Caco-2 (cell line): ENCODE measurements around the gene FBXW9. TPM values are rescaled to one million over a fixed set of nuclear protein-coding genes. Genes with fewer than 3 reads are reported as not detected.
A peak's percentile ranks its signal among the peaks of the same experiment; 100 is the strongest.
"Not testable (repeated sequence)": the region's sequence is repeated elsewhere in the genome, so short reads cannot be mapped to it uniquely, and the experiment has no call there.

Experiments used
- BruUV-seq: library from RNA; stranded (reverse); fragments of 400-500 nt; replicated peaks from 2 replicates; lab custom pipeline; 2021; lab: Mats Ljungman, UMichigan
- CTCF ChIA-PET: fragments of 300-600 bp; sonication (Branson Sonifier 250); formaldehyde crosslinking; loops from one replicate; lab custom pipeline; 2022; ENCODE audit warnings: antibody characterized with exemption; lab: Charles Lee
- POLR2A ChIA-PET: fragments of 300-600 bp; sonication (Branson Sonifier 250); formaldehyde crosslinking; loops from one replicate; lab custom pipeline; 2022; ENCODE audit warnings: antibody characterized with exemption; lab: Charles Lee
- DNase-seq, 2 experiments: peaks; one replicate each; pipeline versions ENCODE4 v3.0.0 to v3.0.0-alpha.2; 2020 to 2022
- H3K27me3 ChIP-seq: replicated peaks from 2 replicates; pipeline ENCODE4 v1.6.0; 2011; ENCODE audit warnings: low read length; ENCODE audit not compliant: control insufficient read depth, insufficient read depth
- H3K36me3 ChIP-seq: 2 replicates; pipeline ENCODE4 v1.5.1; 2011; ENCODE audit warnings: low read length; ENCODE audit not compliant: control insufficient read depth, insufficient read depth
- H3K4me1 ChIP-seq: fragments of 250-450 bp; sonication (Bioruptor Pico); 2 replicates; pipeline ENCODE4 v1.5.1; 2020; ENCODE audit warnings: mild to moderate bottlenecking
- H3K4me3 ChIP-seq: 2 replicates; pipeline ENCODE4 v1.5.1; 2011; ENCODE audit warnings: low read depth, mild to moderate bottlenecking, control low read depth, low read length
- H3K9me3 ChIP-seq: fragments of 250-450 bp; sonication (Bioruptor Pico); 2 replicates; pipeline ENCODE4 v1.5.1; 2020; ENCODE audit warnings: mild to moderate bottlenecking, moderate library complexity
- H3K27ac Mint-ChIP-seq: one replicate; pipeline ENCODE4 v1.8.0; 2022; ENCODE audit warnings: mixed read lengths; ENCODE audit not compliant: unreplicated experiment
- H3K27me3 Mint-ChIP-seq: one replicate; pipeline ENCODE4 v1.8.0; 2022; ENCODE audit warnings: mixed read lengths; ENCODE audit not compliant: insufficient read depth, unreplicated experiment
- H3K36me3 Mint-ChIP-seq: one replicate; pipeline ENCODE4 v1.8.0; 2022; ENCODE audit warnings: mild to moderate bottlenecking, mixed read lengths; ENCODE audit not compliant: insufficient read depth, unreplicated experiment
- H3K4me1 Mint-ChIP-seq: one replicate; pipeline ENCODE4 v1.8.0; 2022; ENCODE audit warnings: low read depth, mixed read lengths; ENCODE audit not compliant: unreplicated experiment
- H3K4me3 Mint-ChIP-seq: one replicate; pipeline ENCODE4 v1.8.0; 2022; ENCODE audit warnings: mild to moderate bottlenecking, moderate library complexity, mixed read lengths; ENCODE audit not compliant: unreplicated experiment
- H3K9me3 Mint-ChIP-seq: one replicate; pipeline ENCODE4 v1.8.0; 2022; ENCODE audit warnings: mixed read lengths; ENCODE audit not compliant: unreplicated experiment
- CTCF ChIP-seq, 2 experiments: fragments of 200-600 bp in 1 of 2; IDR thresholded peaks; 1 replicate in 1 of 2; 2 replicates in 1 of 2; pipeline versions ENCODE4 v1.5.1 to v1.8.0; 2011 to 2022; ENCODE audit warnings: antibody characterized with exemption in 1 of 2, control low read depth in 1 of 2, inconsistent platforms in 1 of 2, low read depth in 1 of 2, low read length in 1 of 2, mild to moderate bottlenecking in 1 of 2, moderate library complexity in 1 of 2; ENCODE audit not compliant: insufficient read depth in 1 of 2, severe bottlenecking in 1 of 2, unreplicated experiment in 1 of 2
- intact Hi-C: fragments of 100-400 bp; cut with micrococcal nuclease; formaldehyde crosslinking; loops from one replicate; pipeline ENCODE4 v1.10.0; 2022; ENCODE audit not compliant: unreplicated experiment
- total RNA-seq: library from RNA; stranded (reverse); gene quantifications from 2 replicates; pipeline ENCODE4 v1.2.3, GENCODE V29; 2022

Gene FBXW9
- total RNA-seq, 1 experiment from 2014 or later: 8.3 TPM

GRCh38 chr19:12715102-12715501 lies 18.7 kb upstream of the FBXW9 start:
- no TSS peak for BruUV-seq
- POLR2A ChIA-PET: no interaction called here

GRCh38 chr19:12713304-12713703 lies 16.9 kb upstream of the FBXW9 start:
- H3K27me3 Mint-ChIP-seq, H3K27me3 ChIP-seq, H3K9me3 ChIP-seq, H3K36me3 ChIP-seq, BruUV-seq, H3K4me3 ChIP-seq, H3K4me1 Mint-ChIP-seq, intact Hi-C loops, H3K4me3 Mint-ChIP-seq, POLR2A ChIA-PET, H3K9me3 Mint-ChIP-seq, DNase-seq, H3K27ac Mint-ChIP-seq, H3K4me1 ChIP-seq, CTCF ChIA-PET: not testable (repeated sequence)
- H3K36me3 Mint-ChIP-seq: peaks cover 77% of the 10 kb centered on the region

More at GRCh38 chr19:12715102-12715501, 18.7 kb upstream of the FBXW9 start:
- Histone ChIP-seq H3K36me3 (peaks cover 10% of the 10 kb centered on the region), H3K4me1 (no peaks in the 10 kb centered on the region), H3K4me3 (no peak overlapping the region), H3K27me3 (no peaks in the 10 kb centered on the region), H3K9me3 (no peaks in the 10 kb centered on the region)
- Mint-ChIP-seq H3K4me3 (no peak overlapping the region), H3K27me3 (no peaks in the 10 kb centered on the region), H3K27ac (no peak overlapping the region), H3K9me3 (no peaks in the 10 kb centered on the region), H3K4me1 (no peaks in the 10 kb centered on the region), H3K36me3 (peaks cover 72% of the 10 kb centered on the region)
- no peak for DNase-seq
- intact Hi-C loops: no loop called here
- CTCF ChIA-PET: no interaction called here
- no peak for TF ChIP-seq CTCF (IDR thresholded peaks at IDR 0.05; ENCODE audit: insufficient read depth in 1 of 2, low read depth in 1 of 2, low read length in 1 of 2, severe bottlenecking in 1 of 2, unreplicated experiment in 1 of 2)

- H3K4me1 ChIP-seq, BruUV-seq, H3K4me3 ChIP-seq, H3K4me1 Mint-ChIP-seq, POLR2A ChIA-PET, intact Hi-C loops, CTCF ChIA-PET, H3K27ac Mint-ChIP-seq, H3K9me3 ChIP-seq, H3K27me3 Mint-ChIP-seq, H3K9me3 Mint-ChIP-seq, H3K36me3 ChIP-seq, H3K27me3 ChIP-seq, H3K4me3 Mint-ChIP-seq: not testable (repeated sequence)
- peaks cover 78% of the 10 kb centered on the region for H3K36me3 Mint-ChIP-seq
- DNase-seq: peak in 1 of 2 experiments; percentile 58
- TF ChIP-seq CTCF (IDR thresholded peaks at IDR 0.05; ENCODE audit: insufficient read depth in 1 of 2, low read depth in 1 of 2, low read length in 1 of 2, severe bottlenecking in 1 of 2, unreplicated experiment in 1 of 2): peak in 1 of 2 experiments; percentile 22
These were observed 15.6 kb upstream of the FBXW9 start for GRCh38 chr19:12712077-12712476.

GRCh38 chr19:12711187-12711586 lies 14.8 kb upstream of the FBXW9 start:
- no peak for TF ChIP-seq CTCF (IDR thresholded peaks at IDR 0.05; ENCODE audit: insufficient read depth in 1 of 2, low read depth in 1 of 2, low read length in 1 of 2, severe bottlenecking in 1 of 2, unreplicated experiment in 1 of 2)
- ChIA-PET CTCF (no interaction called here), POLR2A (no interaction called here)
- Mint-ChIP-seq H3K9me3 (no peaks in the 10 kb centered on the region), H3K4me3 (no peak overlapping the region), H3K36me3 (peaks cover 78% of the 10 kb centered on the region), H3K27me3 (no peaks in the 10 kb centered on the region), H3K27ac (no peak overlapping the region), H3K4me1 (no peaks in the 10 kb centered on the region)
- intact Hi-C loops: no loop called here
- no peaks in the 10 kb centered on the region for H3K27me3 ChIP-seq
- peaks cover 7% of the 10 kb centered on the region for H3K36me3 ChIP-seq
- H3K9me3 ChIP-seq: no peaks in the 10 kb centered on the region
- no peaks in the 10 kb centered on the region for H3K4me1 ChIP-seq
- H3K4me3 ChIP-seq: no peak overlapping the region
- DNase-seq: no peak
- no TSS peak for BruUV-seq
